Dedifferentiated amniotic fluid mesenchymal stem cell (primary cell): ENCODE results near the gene MRPL44.

Experiments used
- DNase-seq: peaks from one replicate; pipeline ENCODE4 v3.0.0-alpha.2; 2016; ENCODE audit errors: extremely low spot score

MRPL44 gene

DNA sequence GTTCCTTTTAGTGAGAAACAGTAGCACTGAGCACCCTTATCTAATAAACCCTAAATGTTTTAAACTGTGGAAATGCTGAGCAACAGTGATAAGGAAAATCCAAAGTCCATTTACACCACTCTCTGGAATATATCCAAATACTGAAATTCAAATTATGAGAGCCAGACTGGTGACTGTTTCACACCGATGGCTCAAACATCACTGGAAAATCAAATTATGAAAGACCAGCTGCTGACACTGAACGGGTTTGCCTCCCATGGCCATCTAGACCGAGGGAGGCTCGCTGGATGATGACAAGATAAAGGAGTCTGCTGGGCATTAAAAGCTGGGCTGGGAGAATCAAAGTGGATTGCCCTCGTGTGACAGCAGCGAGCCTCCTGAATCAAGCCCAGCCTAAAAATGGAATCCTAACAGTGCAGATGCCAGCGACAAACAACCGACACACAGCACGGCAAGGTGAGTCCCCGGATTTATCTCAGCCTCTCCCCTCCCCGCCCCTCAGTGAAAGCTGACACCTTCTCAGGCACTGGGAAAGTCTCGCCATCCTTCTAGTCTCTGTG is 51.5 kb downstream of the MRPL44 start:
- no peak for DNase-seq

DNA sequence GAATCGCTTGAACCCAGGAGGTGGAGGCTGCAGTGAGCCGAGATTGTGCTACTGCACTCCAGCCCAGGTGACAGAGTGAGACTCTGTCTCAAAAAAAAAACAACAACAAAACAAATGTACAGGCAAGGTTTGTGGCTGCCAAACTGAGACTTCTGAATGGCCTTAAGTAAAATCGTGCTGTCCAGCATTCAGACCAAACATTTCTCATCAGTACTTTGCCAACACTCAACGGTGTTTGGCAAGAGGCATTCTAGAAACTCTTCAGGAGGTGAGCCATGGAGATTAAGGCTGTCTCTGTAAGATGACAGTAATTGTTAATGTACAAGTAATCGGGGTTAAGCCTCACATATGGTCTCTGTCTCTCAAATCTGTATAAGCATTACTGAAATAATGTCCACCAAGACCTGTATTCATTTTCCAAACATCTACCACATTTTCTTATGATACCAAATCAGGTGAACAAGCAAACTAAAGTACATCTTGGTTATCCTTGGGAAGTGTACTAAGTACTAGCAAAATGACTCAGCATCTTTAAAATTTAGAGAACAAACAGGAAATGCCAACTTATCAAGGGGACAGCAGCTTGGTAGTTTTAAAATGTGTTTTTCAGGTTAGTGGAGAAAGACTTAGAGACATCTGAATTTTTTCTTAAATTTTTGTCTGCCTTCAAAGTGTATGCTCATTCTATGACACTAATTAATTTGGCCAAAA is 52.5 kb downstream of the MRPL44 start:
- DNase-seq, result no peak

DNA sequence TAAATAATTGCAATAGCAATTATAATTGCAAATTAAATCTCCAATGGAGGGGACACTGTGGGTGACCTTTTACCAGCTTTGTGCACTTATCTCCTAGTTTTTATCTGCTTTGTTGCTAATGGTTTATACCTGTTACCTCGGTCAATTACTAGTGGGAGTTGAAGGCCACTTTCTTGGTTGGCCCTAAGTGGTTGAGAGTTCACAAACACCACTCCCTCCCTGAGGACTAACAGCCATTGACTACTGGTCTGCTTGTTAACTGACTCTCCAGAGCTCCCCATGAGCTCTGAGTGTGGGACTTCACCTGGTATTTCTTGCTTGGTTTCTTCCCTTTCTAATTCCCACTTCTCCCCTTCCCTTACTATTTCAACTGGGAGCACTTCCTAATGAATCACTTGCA is 54.6 kb downstream of the MRPL44 start:
- DNase-seq, result no peak

DNA sequence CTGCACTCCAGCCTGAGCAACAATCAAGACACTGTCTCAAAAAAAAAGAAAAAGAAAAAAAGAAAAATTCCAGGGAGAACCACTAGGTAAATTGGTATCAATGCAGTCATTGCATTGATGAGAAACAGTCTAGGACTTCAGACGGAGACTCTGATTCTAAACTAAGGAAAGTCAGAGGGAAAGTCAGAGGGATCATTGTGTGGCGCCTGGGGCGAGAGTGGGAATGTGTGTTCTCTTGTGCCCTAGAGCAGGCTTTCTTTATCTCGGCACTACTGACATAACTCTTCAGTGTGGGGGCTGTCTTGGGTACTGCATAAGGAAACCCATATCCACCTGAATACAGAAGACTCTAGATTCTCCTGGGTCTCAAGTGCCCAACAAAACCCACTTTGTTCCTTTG is 57.1 kb downstream of the MRPL44 start:
- DNase-seq, result no peak

DNA sequence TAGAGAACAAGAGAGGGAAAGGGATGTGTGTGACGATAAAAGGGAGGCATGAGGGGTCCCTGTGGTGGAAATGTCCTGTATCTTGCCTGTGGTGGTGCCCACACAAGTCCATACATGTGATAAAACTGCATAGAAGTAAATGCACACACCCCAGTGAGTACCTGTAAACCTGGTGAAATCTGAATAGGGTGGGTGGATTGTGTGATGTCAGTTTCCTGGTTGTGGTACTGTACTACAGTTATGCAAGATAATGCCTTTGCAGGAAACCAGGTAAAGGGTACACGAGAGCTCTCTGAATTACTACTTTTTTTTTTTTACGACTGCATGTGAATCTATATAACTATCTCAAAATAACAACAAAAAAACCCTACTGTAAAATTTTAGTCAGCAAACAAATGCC is 59.7 kb downstream of the MRPL44 start:
- no peak for DNase-seq
